Endothelial cell of umbilical vein (primary cell): ENCODE measurements around the gene PRIMPOL. TPM values are rescaled to one million over a fixed set of nuclear protein-coding genes. Genes with fewer than 3 reads are reported as not detected.

Experiments
- BruUV-seq: library from RNA; stranded (reverse); fragments of 400-500 nt; replicated peaks from 2 replicates; lab custom pipeline; 2021; lab: Mats Ljungman, UMichigan
- CTCF ChIA-PET: fragments of 300-600, 350-600 bp; sonication (Branson Sonifier 250); formaldehyde crosslinking; loops from one replicate; lab custom pipeline; 2021; ENCODE audit warnings: antibody characterized with exemption, inconsistent platforms; lab: Charles Lee
- POLR2A ChIA-PET: fragments of 300-600, 350-600 bp; sonication (Branson Sonifier 250); formaldehyde crosslinking; loops from one replicate; lab custom pipeline; 2021; ENCODE audit warnings: antibody characterized with exemption, inconsistent platforms; lab: Charles Lee
- DNase-seq: peaks from one replicate; pipeline ENCODE4 v3.0.0-alpha.2; 2011; ENCODE audit warnings: low read depth, low spot score
- FAIRE-seq: peaks from 2 replicates; lab custom pipeline; 2011; peaks lifted over from hg19 to GRCh38; lab: Jason Lieb, UNC
- H2AFZ ChIP-seq: 2 replicates; pipeline ENCODE4 v1.6.0; 2012; ENCODE audit warnings: low read depth, low read length, control low read depth, inconsistent platforms
- H3K27ac ChIP-seq: 2 replicates; pipeline ENCODE4 v1.5.1; 2011; ENCODE audit warnings: low read depth, mild to moderate bottlenecking, control low read depth, low read length, moderate library complexity; ENCODE audit not compliant: insufficient read depth
- H3K27me3 ChIP-seq, 2 experiments: 2 replicates each; pipeline versions ENCODE4 v1.6.0 to v1.6.1; 2011; ENCODE audit warnings: low read length in 2 of 2, mixed read lengths in 1 of 2; ENCODE audit not compliant: control insufficient read depth in 2 of 2, insufficient read depth in 2 of 2
- H3K36me3 ChIP-seq, 2 experiments: 2 replicates in 1 of 2; 3 replicates in 1 of 2; pipeline ENCODE4 v1.5.1; 2011; ENCODE audit warnings: low read length in 2 of 2, mild to moderate bottlenecking in 1 of 2, moderate library complexity in 1 of 2; ENCODE audit not compliant: control insufficient read depth in 2 of 2, insufficient read depth in 2 of 2; ENCODE audit errors: extremely low read depth in 1 of 2
- H3K4me1 ChIP-seq: 3 replicates; pipeline ENCODE4 v1.5.1; 2011; ENCODE audit warnings: mild to moderate bottlenecking, low read length; ENCODE audit not compliant: control insufficient read depth, insufficient read depth; ENCODE audit errors: extremely low read depth
- H3K4me2 ChIP-seq: 2 replicates; pipeline ENCODE4 v1.6.1; 2011; ENCODE audit warnings: low read length, control low read depth, mixed read lengths; ENCODE audit not compliant: insufficient read depth
- H3K4me3 ChIP-seq, 3 experiments: fragments of 200-600 bp in 1 of 3; sonication (generic), shearing (Covaris generic) in 1 of 3; replicated peaks in 1 of 3; 2 replicates each; pipeline ENCODE4 v1.5.1; 2011 to 2016; ENCODE audit warnings: control low read depth in 3 of 3, low read length in 3 of 3, mild to moderate bottlenecking in 2 of 3, inconsistent platforms in 1 of 3, low read depth in 1 of 3, moderate library complexity in 1 of 3; ENCODE audit not compliant: insufficient read depth in 1 of 3
- H3K79me2 ChIP-seq: 2 replicates; pipeline ENCODE4 v1.6.0; 2012; ENCODE audit warnings: low read length, inconsistent platforms; ENCODE audit not compliant: control insufficient read depth, insufficient read depth
- H3K9ac ChIP-seq: replicated peaks from 2 replicates; pipeline ENCODE3; 2011; ENCODE audit warnings: low read length, control low read depth; ENCODE audit not compliant: insufficient read depth; ENCODE audit errors: extremely low read depth
- H3K9me1 ChIP-seq: replicated peaks from 3 replicates; pipeline ENCODE4 v1.6.0; 2011; ENCODE audit warnings: mild to moderate bottlenecking, low read length; ENCODE audit not compliant: control insufficient read depth, insufficient read depth; ENCODE audit errors: extremely low read depth
- H3K9me3 ChIP-seq: replicated peaks from 2 replicates; pipeline ENCODE4 v1.5.1; 2012; ENCODE audit warnings: low read length, inconsistent platforms; ENCODE audit not compliant: control insufficient read depth, insufficient read depth
- H4K20me1 ChIP-seq: replicated peaks from 2 replicates; pipeline ENCODE3; 2011; ENCODE audit warnings: mild to moderate bottlenecking, low read length; ENCODE audit not compliant: control insufficient read depth, insufficient read depth; ENCODE audit errors: extremely low read depth
- CTCF ChIP-seq, 2 donors: IDR thresholded peaks; 1 replicate in 1 of 2; 2 replicates in 1 of 2; pipeline ENCODE4 v1.5.1; 2011; ENCODE audit warnings: low read length in 2 of 2, mild to moderate bottlenecking in 2 of 2, moderate library complexity in 2 of 2, control low read depth in 1 of 2, inconsistent platforms in 1 of 2, low read depth in 1 of 2; ENCODE audit not compliant: insufficient read depth in 1 of 2; ENCODE audit errors: extremely low read depth in 1 of 2
- EZH2 ChIP-seq: IDR thresholded peaks from 2 replicates; pipeline ENCODE4 v1.6.1; 2012; ENCODE audit warnings: borderline replicate concordance, low read depth, mild to moderate bottlenecking, moderate library complexity, low read length, inconsistent platforms; ENCODE audit not compliant: severe bottlenecking
- FOS ChIP-seq: IDR thresholded peaks from 2 replicates; pipeline ENCODE4 v1.6.1; 2011; ENCODE audit warnings: mild to moderate bottlenecking, low read length, moderate library complexity, borderline replicate concordance; ENCODE audit not compliant: insufficient read depth
- GATA2 ChIP-seq: IDR thresholded peaks from 2 replicates; pipeline ENCODE4 v1.7.0; 2011; ENCODE audit warnings: low read depth, mild to moderate bottlenecking, moderate library complexity, mixed read lengths, low read length; ENCODE audit not compliant: insufficient read length, insufficient read depth
- JUN ChIP-seq: IDR thresholded peaks from 2 replicates; pipeline ENCODE4 v1.6.1; 2011; ENCODE audit warnings: borderline replicate concordance, low read depth; ENCODE audit not compliant: insufficient read length, insufficient read depth
- MYC ChIP-seq: IDR thresholded peaks from one replicate; pipeline ENCODE4 v1.6.1; 2011; ENCODE audit warnings: mild to moderate bottlenecking, low read depth, low read length
- POLR2A ChIP-seq: IDR thresholded peaks from 2 replicates; pipeline ENCODE4 v1.6.1; 2012; ENCODE audit warnings: low read depth, mild to moderate bottlenecking, control low read depth, low read length
- POLR2AphosphoS5 ChIP-seq: IDR thresholded peaks from 2 replicates; pipeline ENCODE4 v1.6.1; 2012; ENCODE audit warnings: low read depth, mild to moderate bottlenecking, control low read depth, low read length, moderate library complexity; ENCODE audit not compliant: insufficient read depth
- dilution Hi-C: fragments of 300-500 bp; cut with MboI; formaldehyde crosslinking; loops from one replicate; pipeline ENCODE4 v1.15.0; 2019; ENCODE audit warnings: low sequenced_read_pairs; ENCODE audit not compliant: extremely low pct_ligation_motif_present
- intact Hi-C: fragments of 100-400 bp; cut with micrococcal nuclease; formaldehyde crosslinking; loops from one replicate; pipeline ENCODE4 v1.10.0; 2022
- polyA plus RNA-seq, 4 experiments: library from polyadenylated mRNA; depleted of rRNA in 3 of 4; stranded (reverse) in 3 of 4; unstranded in 1 of 4; fragments of >200 nt; gene quantifications; 2 replicates each; pipeline versions ENCODE4 v1.2.1 to v1.2.3, GENCODE V29; 2011 to 2012; ENCODE audit warnings: missing spikeins in 1 of 4
- total RNA-seq: library from RNA; stranded (reverse); gene quantifications from 2 replicates; pipeline ENCODE4 v1.2.3, GENCODE V29; 2021
- TF ChIP-seq, protein P1 (sequence below): IDR thresholded peaks from 2 replicates; pipeline ENCODE4 v1.6.1; 2011; ENCODE audit not compliant: insufficient read depth, insufficient read length

PRIMPOL gene
- total and polyA plus RNA-seq, 2 donors (not counting 3 experiments of a cell fraction or from before 2014, with no cell fraction given) = 5.9 to 11.1 TPM

DNA sequence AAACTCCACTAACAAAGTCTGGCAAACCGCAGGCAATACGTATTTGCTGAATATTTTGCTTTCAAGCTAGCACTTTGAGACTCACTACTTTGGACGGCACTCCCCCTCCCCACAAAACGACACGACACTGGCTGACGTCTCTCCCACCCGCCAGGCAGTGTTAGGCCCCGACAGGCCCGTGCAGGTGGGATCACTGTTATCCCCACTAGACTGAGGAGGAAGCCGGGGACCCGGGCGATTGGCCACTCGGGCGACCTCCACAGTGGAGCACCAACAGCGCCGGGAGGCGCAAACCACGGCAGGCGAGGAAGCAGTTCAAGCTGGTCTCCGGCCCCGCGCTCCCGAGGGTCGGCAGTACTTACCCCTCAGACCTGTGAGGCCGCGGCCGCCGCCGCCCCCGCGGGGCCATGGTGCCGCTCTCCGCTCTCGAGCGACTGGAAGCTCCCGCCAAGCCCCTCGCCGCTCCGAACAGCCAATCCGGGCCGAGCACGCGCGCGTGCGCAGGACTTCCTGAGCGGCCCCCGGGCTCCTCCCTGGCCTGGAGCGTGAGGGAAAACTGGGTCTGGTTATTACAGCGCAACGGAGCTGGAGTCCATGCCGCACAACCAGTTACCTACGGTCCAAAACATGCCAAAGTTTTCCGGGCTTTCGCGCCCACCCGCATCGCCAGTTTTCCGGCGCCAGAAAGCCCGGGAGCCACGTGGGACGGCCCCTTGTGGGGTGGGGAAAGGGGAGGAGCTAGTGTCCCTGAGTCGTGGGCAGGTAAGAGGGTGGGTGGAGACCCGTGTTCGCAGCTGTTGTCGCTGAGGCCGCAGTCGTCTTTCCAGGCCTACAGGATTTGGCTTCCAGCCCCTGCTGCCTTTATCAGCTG lies 84.4 kb downstream of the PRIMPOL start, which contains the start of gene CENPU:
Gene CENPU (minus strand): TSS at position 443 of the 871 bp plus-strand sequence. CDS start 34 bp downstream, at position 409.
- POLR2A ChIA-PET = interaction anchor here (1.0 to 2.3 kb wide), 2 partner anchors 12 to 85 kb away, joined by 4 to 17 read pairs; partner anchors contain the start of genes CASP3 and PRIMPOL
- no peaks in the 10 kb centered on the region for H3K27me3 ChIP-seq
- H3K4me3 ChIP-seq = peak within 1 kb of the TSS; percentile 75 to 91 (median 88)
- H3K36me3 ChIP-seq = no peaks in the 10 kb centered on the region
- no peaks in the 10 kb centered on the region for H4K20me1 ChIP-seq
- intact Hi-C loops = loop anchor here (1.0 to 5.0 kb wide), 9 partner anchors 46 to 470 kb away; partner anchors contain the start of genes ACSL1, CASP3, IRF2 and PRIMPOL
- peak; percentile 84 for FAIRE-seq
- dilution Hi-C loops = no loop called here
- peak; percentile 99 for DNase-seq
- TSS peak; percentile 85 for BruUV-seq
- peak within 1 kb of the TSS; percentile 72 for H3K27ac ChIP-seq
- CTCF ChIA-PET = interaction anchor here (0.6 to 5.7 kb wide), 16 partner anchors 9 to 469 kb away, joined by 3 to 35 read pairs (median 4); partner anchors contain the start of genes CASP3, IRF2 and PRIMPOL
- H3K9ac ChIP-seq = peak within 1 kb of the TSS; percentile 89
- peak; percentile 36 for TF ChIP-seq MYC
- no peak for TF ChIP-seq JUN
- TF ChIP-seq POLR2A = peak; percentile 68
- TF ChIP-seq, protein P1, sequence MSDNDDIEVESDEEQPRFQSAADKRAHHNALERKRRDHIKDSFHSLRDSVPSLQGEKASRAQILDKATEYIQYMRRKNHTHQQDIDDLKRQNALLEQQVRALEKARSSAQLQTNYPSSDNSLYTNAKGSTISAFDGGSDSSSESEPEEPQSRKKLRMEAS = peak; percentile 83
- no peak for TF ChIP-seq EZH2
- TF ChIP-seq FOS = no peak
- no peak for TF ChIP-seq GATA2
- TF ChIP-seq CTCF (IDR thresholded peaks at IDR 0.05; ENCODE audit: extremely low read depth in 1 of 2, insufficient read depth in 1 of 2, low read depth in 1 of 2, low read length in 2 of 2) = no peak
- peak; percentile 69 for TF ChIP-seq POLR2AphosphoS5
- H3K9me3 ChIP-seq = no peaks in the 10 kb centered on the region
- peak within 1 kb of the TSS; percentile 65 for H3K4me2 ChIP-seq
- H3K9me1 ChIP-seq = no peaks in the 10 kb centered on the region
- peaks cover 16% of the 10 kb centered on the region for H3K4me1 ChIP-seq
- H2AFZ ChIP-seq = peak within 1 kb of the TSS; percentile 81
- peaks cover 28% of the 10 kb centered on the region for H3K79me2 ChIP-seq
